Erythroblast (primary cell): Measurements from ENCODE around the gene ALPP.

Experiments
- GATA1 ChIP-seq: IDR thresholded peaks from 2 replicates; pipeline ENCODE4 v1.6.1; 2011; ENCODE audit warnings: low read depth, mild to moderate bottlenecking, control low read depth, low read length, moderate library complexity
- POLR2A ChIP-seq: IDR thresholded peaks from 2 replicates; pipeline ENCODE4 v1.6.1; 2011; ENCODE audit warnings: mild to moderate bottlenecking, low read length

GRCh38 chr2:232376260-232376659, 2.3 kb upstream of the ALPP start:
- TF ChIP-seq POLR2A (no peak), GATA1 (no peak)
